HTR-8/SVneo (cell line): Measurements from ENCODE around the gene MTHFSD.

ENCODE experiments used
- DNase-seq: peaks from one replicate; pipeline ENCODE4 v3.0.0; 2011; ENCODE audit warnings: low spot score, mixed read lengths; ENCODE audit not compliant: insufficient read length
- FAIRE-seq: peaks from 2 replicates; lab custom pipeline; 2011; peaks lifted over from hg19 to GRCh38; lab: Jason Lieb, UNC

Gene MTHFSD

DNA sequence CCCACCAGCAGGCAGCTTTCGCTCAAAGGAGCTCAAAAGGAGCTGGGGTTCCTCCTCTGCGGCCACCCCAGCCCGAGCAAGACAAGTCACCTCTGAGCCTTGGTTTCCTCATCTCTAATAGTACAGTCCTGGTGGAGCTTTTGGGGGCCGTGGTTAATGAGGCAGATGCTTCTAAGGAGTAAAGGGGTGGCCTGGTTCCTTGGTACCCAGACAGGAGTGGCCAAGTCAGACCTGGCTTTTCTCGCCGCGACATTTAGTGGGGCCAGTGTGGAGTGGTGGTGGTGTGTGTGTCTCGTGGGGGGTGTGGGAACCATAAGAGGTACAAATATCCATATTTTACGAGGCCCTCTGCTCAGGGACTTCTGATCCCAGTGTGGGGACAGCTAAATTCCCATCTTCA lies 38.0 kb downstream of the MTHFSD start:
- no peak for DNase-seq
- no peak for FAIRE-seq

DNA sequence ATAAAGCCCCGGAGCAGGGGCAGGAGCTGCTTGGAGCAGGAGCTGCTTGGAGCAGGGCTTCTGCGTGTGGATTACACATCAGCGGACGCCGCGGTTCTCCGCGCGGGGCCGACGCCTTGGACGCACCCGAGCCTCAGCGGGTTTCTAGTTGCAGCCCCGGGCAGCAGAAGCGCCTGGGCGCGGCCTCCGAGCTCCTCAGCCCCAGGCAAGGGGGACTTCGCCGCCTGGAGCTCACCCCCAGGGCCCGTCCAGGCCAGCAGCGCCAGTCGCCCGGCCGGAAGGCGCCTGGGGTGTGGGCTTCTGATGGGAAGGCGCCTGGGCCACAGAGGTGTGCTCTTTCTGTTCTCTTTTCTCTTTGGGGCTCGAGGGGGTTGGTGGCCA lies 38.4 kb downstream of the MTHFSD start:
- FAIRE-seq (no peak), DNase-seq (no peak)

DNA sequence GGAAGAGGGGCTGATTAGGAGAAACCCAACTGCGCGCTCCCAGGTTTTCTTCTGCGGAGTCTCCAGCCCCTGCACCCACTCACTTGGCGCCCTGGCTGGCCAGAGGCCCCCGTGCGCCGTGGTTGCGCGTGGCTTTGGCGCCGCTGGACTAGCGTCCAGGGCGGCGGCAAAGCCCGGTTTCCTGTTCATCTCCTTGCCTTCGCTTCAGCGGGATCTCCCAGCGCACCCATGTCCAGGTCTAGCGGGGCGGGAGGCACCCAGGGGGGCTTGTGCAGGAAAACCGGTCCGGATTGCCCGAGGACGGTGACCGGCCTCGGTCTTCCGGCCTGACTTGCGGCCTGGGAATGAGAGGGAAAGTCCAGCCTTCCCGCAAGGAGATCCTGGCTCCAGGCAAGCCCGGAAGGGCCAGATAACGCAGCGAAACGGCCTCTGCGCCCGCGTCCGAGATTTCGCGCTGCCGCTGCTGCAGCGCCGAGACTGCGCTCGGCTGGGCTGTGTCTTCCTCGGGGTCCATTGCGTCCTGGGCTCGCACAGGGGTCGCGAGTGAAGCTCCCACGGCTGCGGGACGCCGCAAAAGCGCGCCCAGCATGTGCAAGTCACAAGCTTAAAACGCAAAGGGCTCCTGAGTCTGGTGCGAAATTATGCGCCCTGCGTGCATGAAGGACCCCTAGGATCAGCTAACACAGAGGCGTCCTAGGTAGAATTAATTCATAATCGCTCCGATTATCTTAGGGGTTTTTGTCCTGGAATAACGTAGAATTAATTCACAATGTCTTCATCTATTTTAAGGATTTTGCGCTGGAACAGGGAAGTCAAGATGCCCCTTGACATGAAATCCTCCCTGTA lies 39.0 kb downstream of the MTHFSD start:
- DNase-seq (no peak), FAIRE-seq (no peak)

DNA sequence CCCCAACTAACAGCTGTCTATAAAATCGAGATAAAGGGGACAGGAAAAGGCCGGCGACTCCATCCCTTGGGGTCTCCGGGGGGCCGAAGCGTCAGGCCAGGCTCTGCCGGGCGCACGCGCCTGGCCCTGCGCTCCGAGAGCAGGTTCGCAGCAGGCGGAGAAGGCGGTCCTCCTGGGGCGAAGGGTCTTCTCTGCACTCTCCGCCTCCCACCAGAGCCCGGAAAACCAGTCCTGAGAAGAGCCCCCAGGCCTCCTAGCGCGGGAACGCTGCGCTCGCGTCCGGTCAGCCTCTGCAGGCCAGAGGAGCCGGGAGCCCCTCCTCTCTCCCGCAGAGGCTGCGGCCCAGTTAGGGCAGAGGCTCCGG lies 39.6 kb downstream of the MTHFSD start:
- DNase-seq (no peak), FAIRE-seq (no peak)

DNA sequence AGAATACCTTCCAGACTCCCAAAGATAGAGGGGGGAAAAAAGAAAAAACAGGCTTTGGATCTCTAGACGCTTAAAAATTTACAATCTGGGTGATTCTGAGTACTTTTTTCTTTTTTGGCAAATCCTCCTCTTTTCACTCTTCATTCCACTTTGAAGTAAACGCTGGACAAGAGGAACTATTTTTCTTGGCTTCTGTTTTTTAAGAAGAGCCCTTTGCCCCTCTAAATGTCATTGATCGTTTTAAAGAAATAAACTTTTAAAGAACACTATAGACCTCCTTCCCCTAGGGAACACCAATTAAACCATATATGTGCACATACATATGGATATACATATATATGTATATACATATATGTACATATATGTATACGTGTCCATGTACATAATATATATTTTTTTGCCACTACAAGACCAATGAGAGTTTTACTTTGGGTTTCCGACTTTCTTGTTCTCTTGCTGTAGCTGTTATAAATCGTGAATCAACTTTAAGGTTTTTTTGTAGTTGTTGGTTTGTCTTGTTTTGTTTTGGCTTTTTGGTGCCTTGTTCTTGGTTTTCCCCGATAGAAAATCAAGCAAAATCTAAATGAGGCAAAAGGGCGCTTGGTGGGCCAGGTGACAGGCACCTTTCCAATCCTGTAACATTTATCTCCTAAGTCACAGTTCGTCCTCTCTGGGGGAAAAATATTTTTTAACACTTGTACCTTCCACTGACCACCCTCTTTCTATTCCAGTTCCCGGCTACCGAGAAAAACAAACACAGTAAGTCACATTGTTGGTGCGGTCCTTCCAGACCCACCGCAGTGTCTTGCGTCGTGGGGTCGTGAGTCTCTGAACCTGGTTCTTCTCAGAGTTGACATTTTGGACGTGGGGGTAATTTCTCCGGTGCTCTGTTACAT lies 40.3 kb downstream of the MTHFSD start:
- DNase-seq (no peak), FAIRE-seq (no peak)

DNA sequence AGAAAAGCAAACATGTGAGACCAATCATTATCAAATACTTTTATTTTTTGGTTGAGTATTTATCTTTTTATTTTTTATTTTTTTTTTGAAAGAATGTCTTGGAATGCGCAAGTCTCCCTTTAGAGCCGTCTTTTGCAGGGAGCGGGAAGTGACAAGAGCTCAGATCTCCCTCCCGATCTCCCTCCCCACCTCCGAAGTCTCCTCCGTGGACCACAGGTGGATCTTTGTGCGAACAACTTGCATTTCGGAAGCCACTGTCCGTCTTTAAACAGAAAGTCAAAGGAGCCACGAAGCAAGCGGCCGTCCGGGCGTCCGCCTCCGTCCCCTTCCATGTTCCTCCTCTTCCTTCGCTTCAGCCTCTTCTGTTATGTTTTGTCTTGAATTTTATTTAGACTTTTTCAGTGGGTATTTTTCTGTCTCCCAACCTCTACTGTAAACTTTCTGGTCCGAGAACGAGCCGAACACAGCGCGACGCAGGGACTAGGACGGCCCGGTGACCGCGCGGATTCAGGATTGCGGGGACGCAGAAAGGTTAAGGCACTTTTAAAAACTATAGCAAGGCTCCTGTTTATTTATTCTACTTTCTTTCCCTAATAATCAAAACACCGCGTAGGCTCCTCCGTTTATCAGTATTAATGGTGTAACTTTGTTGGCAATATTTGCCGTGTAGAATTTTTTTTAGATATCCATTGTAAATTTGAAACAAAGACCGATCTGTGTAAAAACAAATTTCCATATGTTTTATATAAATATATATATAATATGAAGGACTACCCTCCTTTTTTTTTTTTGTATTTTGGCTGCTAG lies 41.4 kb downstream of the MTHFSD start:
- DNase-seq, result no peak

DNA sequence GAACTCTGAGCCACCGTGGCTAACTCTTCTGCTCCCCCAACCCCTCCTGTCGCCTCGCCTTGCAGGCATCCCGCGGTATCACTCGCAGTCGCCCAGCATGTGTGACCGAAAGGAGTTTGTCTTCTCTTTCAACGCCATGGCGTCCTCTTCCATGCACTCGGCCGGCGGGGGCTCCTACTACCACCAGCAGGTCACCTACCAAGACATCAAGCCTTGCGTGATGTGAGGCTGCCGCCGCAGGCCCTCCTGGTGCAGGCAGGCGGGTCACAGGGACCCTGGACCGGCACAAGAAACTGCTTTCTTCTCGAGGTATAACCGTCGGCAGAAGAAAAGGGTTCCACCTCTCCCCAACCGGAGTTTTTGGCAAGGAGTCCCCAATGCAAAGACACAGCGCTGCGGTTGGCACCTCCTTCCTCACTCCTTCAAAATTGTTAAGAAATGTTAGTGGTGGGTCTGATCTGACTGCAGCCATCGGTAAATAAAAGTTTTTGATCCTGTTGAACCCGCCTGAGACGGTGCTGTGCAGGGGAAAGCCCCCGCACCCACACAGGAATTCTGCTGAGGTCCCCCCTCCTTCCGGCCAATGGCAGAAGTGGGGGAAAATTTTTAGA lies 42.1 kb downstream of the MTHFSD start:
- FAIRE-seq, result no peak
- no peak for DNase-seq

More for the DNA sequence above, 41.4 kb downstream of the MTHFSD start:
- no peak for FAIRE-seq

DNA sequence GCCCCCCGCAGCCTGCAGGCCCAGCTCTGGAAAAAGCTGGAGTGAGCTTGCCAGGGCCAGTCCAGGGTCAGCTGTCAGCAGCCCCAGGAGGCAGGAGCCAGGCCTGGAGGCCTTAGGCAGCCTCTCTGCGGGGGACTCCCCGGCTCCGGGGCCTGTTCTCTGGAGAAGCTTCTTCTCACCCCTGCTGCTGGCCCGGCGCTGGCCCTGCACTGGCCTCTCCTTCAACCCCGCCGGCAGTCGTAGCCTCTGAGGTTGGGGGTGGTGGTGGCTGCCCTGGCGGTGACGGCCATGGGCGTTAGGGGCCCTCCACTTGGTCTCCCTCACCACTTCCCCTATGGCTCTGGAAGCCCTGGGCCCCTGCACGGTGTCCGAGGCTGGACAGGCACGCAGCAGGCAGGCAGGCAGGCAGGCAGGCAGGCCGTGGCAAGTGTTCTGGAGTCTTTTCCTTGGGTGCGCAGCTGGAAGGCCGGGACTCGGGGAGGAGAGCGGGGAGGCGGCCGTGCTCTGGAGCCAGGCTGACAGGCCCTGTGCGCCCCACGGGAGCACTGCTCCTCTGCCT lies 42.7 kb downstream of the MTHFSD start:
- no peak for DNase-seq
- no peak for FAIRE-seq

DNA sequence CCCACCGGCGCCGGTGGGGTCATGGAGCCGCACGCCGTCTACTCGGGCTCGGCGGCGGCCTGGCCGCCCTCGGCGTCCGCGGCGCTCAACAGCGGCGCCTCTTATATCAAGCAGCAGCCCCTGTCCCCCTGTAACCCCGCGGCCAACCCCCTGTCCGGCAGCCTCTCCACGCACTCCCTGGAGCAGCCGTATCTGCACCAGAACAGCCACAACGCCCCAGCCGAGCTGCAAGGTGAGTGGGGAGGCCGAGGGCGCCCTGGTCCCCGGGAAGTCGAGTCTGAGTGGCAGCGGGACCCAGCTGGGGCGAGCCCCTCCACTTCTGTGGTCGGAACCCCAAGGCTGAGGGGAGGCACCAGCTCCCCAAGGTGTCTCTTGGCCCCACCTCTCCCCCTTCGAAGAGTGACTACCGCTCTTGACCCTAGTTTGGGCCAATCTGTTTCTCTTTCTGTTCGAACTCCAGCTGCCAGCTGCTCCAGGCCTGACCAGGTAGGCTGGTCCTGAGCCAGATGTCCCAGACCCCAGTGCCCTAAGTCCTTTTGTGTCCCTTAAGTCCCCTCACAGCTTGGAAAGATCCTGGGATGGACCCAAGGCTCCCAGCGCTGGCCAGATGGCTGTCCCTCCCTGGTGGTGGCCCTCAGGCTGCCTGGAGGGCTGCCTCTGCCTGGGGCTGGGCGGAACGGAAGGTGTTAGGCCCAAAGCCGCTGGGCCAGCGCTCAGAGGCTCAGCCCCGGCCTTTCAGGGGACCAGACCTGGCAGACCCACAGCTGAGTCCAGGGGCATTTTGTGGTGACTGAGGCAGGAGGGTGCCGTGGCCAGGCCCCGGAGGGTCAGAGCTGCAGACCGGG lies 43.5 kb downstream of the MTHFSD start:
- no peak for FAIRE-seq
- DNase-seq, result no peak

DNA sequence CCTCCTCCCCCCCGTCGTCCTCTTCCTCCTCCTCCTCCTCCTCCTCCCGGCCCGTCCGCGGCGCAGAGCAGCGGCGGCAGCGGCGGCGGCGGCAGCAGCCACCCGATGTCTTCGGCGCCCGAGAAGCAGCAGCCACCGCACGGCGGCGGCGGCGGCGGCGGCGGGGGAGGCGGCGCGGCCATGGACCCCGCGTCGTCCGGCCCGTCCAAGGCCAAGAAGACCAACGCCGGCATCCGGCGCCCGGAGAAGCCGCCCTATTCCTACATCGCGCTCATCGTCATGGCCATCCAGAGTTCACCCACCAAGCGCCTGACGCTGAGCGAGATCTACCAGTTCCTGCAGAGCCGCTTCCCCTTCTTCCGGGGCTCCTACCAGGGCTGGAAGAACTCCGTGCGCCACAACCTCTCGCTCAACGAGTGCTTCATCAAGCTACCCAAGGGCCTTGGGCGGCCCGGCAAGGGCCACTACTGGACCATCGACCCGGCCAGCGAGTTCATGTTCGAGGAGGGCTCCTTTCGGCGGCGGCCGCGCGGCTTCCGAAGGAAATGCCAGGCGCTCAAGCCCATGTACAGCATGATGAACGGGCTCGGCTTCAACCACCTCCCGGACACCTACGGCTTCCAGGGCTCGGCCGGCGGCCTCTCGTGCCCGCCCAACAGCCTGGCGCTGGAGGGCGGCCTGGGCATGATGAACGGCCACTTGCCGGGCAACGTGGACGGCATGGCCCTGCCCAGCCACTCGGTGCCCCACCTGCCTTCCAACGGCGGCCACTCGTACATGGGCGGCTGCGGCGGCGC lies 44.4 kb downstream of the MTHFSD start, which contains the start of gene FOXF1:
TSS of gene FOXF1 (plus strand) at position 63 of the 797 bp plus-strand sequence. CDS start at position 106, 43 bp downstream.
- FAIRE-seq, result peak; percentile 63
- DNase-seq, result no peak

DNA sequence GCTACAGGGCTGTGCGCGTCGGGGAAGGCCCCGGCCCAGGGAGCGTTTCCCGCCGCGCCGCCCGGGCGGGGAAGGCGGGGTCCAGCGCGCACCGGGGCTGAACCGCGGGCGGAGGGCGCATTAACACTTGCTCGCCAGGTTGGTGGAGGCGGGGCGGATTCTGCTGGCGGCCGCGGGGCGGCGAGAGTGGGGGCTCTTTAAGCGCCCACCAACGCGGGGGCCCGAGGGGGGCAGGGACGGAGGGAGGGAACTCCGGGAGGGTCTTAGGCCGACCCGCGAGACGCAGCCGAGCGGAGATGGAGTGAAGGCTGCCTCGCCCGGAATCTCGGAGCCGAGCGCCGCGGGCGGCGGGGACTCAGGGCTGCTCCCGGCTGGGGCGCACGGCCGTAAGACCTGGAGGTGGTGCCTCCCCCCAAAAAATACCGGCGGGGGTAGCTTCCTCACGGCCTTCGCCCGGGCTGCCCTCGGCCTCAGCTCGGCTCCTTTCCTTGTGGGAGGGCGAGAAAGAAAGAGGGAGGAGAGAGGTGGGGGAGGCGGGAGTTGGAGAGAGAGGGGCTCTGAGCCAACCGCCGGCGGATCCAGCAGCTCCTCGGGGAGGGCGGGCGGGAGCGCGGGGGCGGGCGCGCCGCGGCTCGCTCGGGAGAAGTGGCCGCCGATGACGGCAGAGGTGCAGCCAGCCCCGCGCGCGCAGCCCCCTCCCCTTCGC lies 45.1 kb downstream of the MTHFSD start:
- FAIRE-seq (peak; percentile 54), DNase-seq (peak; percentile 53)

DNA sequence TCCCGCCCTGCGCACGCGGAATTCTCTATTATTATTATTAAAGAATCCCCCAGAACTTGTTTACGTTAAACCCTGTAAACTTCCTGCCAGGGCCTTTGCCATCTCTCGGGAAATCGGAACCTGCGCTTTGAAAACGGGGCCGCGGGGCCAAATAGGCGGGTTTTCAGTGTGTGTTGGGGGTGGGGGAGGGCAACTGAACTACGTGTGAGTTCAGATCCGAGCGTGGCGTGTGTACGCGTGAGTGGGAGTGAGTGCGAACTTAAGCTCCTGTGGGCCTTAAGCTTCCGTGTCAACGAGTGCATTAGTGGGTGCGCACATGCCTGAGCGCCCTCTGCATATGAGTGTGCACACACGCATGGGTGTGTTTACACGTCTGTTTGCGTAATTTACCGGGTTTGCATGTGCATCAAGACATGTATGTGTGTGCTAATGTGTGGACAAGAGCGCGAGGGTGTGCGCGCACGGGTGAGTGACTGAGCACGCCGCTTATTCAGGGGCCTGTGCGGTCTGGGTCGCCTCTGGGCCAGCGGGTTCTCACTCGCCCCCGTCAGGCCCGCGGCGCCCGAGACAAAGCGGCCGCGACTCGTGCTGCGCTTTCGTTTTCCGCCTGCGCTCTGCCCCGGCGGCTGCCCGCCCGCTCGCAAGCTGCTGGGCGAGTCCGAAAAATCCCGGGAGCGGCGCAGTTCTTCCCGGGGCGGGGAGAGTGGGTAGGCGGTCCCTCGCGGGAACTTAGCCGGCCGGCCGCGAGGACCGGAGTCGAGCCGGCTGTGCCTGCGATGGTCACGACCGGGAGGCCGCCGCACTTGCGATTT lies 45.9 kb downstream of the MTHFSD start:
- DNase-seq (peak; percentile 37), FAIRE-seq (peak; percentile 57)

DNA sequence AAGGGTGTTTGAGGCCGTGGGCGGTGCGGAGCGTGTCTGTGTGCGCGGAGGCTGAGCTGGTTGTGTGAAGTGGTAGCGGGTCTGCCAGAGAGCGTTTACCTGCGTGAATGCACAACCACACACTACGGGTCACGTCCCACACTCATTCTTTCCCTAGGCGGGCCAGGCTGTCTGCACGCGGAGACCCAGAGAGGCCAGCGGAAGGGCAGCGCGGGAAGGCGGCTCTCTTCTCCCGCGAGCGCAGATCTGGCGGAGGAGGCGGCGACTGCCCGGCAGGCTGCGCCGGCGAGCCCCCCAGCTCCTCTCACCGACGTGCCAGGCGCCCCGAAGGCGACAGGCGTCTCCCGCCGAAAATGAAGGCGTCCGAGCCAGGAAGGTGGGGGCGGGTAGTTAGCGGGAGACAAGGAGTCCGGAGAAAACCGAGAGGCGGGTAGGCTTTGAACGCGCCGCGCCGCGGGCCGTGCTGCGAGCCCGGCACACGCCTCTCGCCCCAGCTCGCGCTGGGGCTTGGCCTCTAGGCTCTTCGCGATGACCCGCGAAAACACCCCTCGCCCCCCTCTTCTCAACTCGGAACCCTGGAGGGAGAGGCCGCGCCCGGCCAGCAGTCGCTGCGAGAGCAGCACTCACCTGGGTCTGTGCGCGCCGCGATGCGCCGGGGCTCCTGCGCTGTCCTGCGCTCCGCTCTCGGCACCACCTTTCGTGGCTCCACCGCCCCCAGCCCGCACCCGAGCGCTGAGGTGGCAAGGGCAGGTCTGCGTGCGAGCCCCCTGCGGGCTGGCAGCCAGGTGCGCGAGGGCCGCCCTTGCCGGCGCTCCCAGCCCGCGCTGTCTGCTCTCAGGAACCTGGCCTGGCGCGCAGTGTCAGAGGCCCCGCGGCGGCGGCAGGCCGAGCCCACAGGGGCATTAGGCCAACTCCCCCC lies 46.7 kb downstream of the MTHFSD start:
- FAIRE-seq, result peak; percentile 42
- no peak for DNase-seq

DNA sequence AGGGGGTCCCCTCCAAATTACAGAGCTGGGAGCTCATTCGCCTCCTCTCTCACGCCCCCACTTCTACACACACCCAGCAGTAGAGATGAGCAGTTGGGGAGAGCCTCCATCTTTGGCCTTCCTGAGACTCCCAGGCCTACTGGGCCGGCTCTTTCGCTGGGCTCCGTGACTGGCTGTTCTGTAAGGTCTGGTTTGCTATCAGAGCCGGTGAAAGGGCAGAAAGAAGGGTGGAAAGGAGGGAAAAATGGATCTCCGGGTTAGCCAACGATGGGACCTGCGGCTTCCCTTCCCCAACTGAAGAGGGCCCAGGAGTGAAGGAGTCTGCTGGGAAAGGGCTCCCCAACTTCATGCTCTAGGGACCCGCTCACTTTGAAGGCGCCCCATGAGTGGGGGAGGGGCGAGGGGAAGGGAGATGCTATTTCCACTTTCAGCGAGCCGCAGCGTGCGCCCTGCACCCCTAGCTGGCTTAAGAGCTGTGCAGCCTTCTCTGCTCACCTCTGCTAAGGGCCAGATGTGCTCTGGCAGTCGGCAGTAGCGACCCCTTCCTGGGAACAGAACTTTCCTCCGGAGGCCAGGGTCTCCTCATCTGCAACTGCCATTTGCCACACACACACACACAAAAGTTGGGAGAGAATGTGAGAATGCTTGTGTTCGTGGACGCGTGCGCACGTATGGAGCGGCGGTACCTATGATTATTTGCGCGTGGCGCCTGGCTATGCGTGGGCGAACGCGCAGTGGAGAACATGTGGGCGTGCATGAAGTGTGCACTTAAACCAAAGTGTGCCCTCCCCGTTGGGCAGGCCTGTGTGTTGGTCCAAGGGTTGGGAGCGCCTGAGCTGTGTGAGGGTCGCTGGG lies 47.6 kb downstream of the MTHFSD start:
- no peak for DNase-seq

More for the DNA sequence above, 47.6 kb downstream of the MTHFSD start:
- no peak for FAIRE-seq
